ENCODE measurements around the gene TMEM217. TPM values are rescaled to one million over a fixed set of nuclear protein-coding genes. Genes with fewer than 3 reads are reported as not detected.
A peak's percentile ranks its signal among the peaks of the same experiment; 100 is the strongest.

Gene TMEM217
- total and polyA plus RNA-seq, 2 experiments from 2014 or later: 0.87 to 2.1 TPM

DNA sequence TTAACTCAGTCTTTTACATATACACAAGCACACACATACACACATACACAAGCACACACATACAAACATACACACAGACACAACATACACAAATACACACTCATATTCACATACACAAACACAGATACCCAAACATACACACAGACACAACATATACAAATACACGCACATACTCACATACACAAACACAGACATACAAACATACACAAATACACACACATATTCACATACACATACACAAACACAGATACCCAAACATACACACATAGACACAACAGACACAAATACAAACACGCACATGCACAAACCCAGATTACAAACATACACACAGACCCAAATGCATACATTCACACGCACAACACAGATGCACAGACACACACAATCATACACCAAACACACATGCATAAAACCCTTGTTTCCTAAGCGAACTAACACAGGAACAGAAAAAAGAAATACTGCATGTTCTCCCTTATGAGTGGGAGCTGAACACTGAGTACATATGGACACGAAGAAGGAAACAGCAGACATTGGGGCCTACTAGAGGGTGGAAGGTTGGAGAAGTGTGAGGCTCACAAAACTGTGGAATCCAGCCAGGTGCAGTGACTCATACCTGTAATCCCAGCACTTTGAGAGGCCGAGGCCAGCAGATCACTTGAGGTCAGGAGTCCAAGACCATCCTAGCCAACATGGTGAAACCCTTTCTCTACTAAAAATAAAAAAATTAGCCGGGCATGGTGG is 53.8 kb downstream of the TMEM217 start:
- peak overlapping the region; percentile 70 for H3K27ac ChIP-seq
- WGBS (ENCODE audit: low lambda C conversion rate, missing lambda C conversion rate): 71% methylated on average over 7 of the region's 7 CpGs

DNA sequence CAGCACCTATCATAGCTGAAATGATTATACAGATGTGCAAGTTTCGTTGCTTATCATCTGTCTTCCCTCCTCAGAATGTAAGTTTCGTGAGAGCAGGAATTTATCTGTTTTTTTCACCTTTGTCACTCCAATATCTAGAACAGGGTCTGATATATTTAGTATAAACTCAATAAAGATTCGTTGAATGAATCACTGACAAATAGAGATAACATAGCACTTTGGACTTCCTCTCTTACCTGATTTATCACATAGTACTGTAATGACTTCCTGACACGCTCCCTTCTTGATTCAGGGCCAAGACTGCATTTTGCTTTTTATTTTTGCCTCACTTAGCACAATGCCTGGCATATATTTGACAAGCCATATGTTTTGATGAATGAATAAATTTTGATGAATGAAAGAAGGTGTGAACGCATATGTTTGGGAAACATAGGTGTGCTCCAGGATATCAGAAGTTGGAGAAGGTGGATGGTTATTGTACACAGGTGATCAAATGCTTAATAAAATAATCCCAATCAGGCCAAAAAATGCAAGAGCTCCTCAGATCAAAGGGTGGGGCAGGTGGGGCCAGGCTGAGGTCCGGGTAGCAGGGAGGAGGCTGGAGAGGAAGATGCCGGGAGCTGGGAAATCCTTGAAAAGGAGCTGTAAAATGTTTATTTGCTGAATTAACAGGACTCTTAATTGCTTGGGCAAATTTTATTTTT is 55.0 kb downstream of the TMEM217 start:
- peaks cover 4% of the 10 kb centered on the region for H3K27me3 ChIP-seq
- no peaks in the 10 kb centered on the region for H3K9me2 ChIP-seq (replicated peaks; ENCODE audit: insufficient read depth)
- WGBS (ENCODE audit: low lambda C conversion rate, missing lambda C conversion rate): 74% methylated on average over 7 of the region's 7 CpGs
- H2AFZ ChIP-seq: no peak overlapping the region
- DNase-seq (ENCODE audit: low spot score): peak; percentile 35
- no peak for TF ChIP-seq EZH2 (IDR thresholded peaks at IDR 0.05; ENCODE audit: borderline replicate concordance)
- TF ChIP-seq, protein P1, sequence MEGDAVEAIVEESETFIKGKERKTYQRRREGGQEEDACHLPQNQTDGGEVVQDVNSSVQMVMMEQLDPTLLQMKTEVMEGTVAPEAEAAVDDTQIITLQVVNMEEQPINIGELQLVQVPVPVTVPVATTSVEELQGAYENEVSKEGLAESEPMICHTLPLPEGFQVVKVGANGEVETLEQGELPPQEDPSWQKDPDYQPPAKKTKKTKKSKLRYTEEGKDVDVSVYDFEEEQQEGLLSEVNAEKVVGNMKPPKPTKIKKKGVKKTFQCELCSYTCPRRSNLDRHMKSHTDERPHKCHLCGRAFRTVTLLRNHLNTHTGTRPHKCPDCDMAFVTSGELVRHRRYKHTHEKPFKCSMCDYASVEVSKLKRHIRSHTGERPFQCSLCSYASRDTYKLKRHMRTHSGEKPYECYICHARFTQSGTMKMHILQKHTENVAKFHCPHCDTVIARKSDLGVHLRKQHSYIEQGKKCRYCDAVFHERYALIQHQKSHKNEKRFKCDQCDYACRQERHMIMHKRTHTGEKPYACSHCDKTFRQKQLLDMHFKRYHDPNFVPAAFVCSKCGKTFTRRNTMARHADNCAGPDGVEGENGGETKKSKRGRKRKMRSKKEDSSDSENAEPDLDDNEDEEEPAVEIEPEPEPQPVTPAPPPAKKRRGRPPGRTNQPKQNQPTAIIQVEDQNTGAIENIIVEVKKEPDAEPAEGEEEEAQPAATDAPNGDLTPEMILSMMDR (IDR thresholded peaks at IDR 0.05; ENCODE audit: poor library complexity): no peak
- TF ChIP-seq EZH2phosphoT487 (IDR thresholded peaks at IDR 0.05; ENCODE audit: low read depth, severe bottlenecking, unreplicated experiment): no peak
- H3K9me3 ChIP-seq (ENCODE audit: low read depth): no peaks in the 10 kb centered on the region
- H3K4me3 ChIP-seq: no peak overlapping the region
- no peaks in the 10 kb centered on the region for H3K79me2 ChIP-seq
- no peaks in the 10 kb centered on the region for H4K20me1 ChIP-seq (ENCODE audit: insufficient read depth, poor library complexity, severe bottlenecking)
- peak overlapping the region; percentile 70 for H3K27ac ChIP-seq
- peaks cover 25% of the 10 kb centered on the region for H3K4me1 ChIP-seq (ENCODE audit: insufficient read depth)
- no peaks in the 10 kb centered on the region for H3K36me3 ChIP-seq (replicated peaks; ENCODE audit: insufficient read depth, low read depth)
- H3K4me2 ChIP-seq: no peak overlapping the region

More for the DNA sequence above, 53.8 kb downstream of the TMEM217 start:
- Histone ChIP-seq H2AFZ (no peak overlapping the region), H3K9me3 (ENCODE audit: low read depth) (no peaks in the 10 kb centered on the region), H3K79me2 (no peaks in the 10 kb centered on the region), H3K4me1 (ENCODE audit: insufficient read depth) (peaks cover 25% of the 10 kb centered on the region), H4K20me1 (ENCODE audit: insufficient read depth, poor library complexity, severe bottlenecking) (no peaks in the 10 kb centered on the region), H3K4me3 (no peak overlapping the region), H3K4me2 (peak overlapping the region; percentile 1), H3K27me3 (peaks cover 4% of the 10 kb centered on the region), H3K9me2 (replicated peaks; ENCODE audit: insufficient read depth) (no peaks in the 10 kb centered on the region), H3K36me3 (replicated peaks; ENCODE audit: insufficient read depth, low read depth) (no peaks in the 10 kb centered on the region)
- peak; percentile 78 for DNase-seq (ENCODE audit: low spot score)
- TF ChIP-seq EZH2 (IDR thresholded peaks at IDR 0.05; ENCODE audit: borderline replicate concordance) (no peak), EZH2phosphoT487 (IDR thresholded peaks at IDR 0.05; ENCODE audit: low read depth, severe bottlenecking, unreplicated experiment) (no peak)
- TF ChIP-seq, protein P1 (IDR thresholded peaks at IDR 0.05; ENCODE audit: poor library complexity): no peak

DNA sequence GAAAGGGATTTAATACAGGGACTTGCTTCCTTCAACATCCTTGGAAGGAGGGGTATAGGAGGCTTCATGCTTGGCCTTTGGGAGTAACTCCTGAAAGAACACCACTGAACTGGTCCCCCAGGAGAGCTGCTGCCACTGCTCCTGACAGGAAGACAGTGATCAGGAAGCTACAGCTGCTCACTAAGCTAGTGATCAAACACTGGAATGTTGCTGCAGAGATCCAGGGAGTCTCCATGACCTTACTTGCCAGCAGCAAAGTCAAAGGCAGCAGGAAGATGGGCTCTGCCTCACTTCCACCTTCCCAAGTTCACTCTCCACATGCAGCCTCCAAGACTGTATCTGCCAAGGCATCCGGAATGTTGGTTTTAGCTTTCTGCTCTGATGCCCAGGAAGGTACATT is 56.2 kb downstream of the TMEM217 start:
- WGBS (ENCODE audit: low lambda C conversion rate, missing lambda C conversion rate): 83% methylated on average over 1 of the region's 1 CpG
- Histone ChIP-seq H3K36me3 (replicated peaks; ENCODE audit: insufficient read depth, low read depth) (no peaks in the 10 kb centered on the region), H3K27me3 (peaks cover 4% of the 10 kb centered on the region), H3K4me3 (no peak overlapping the region), H3K4me1 (ENCODE audit: insufficient read depth) (peaks cover 25% of the 10 kb centered on the region), H3K9me2 (replicated peaks; ENCODE audit: insufficient read depth) (no peaks in the 10 kb centered on the region), H3K79me2 (no peaks in the 10 kb centered on the region), H3K27ac (no peak overlapping the region), H3K4me2 (no peak overlapping the region), H3K9me3 (ENCODE audit: low read depth) (no peaks in the 10 kb centered on the region), H4K20me1 (ENCODE audit: insufficient read depth, poor library complexity, severe bottlenecking) (no peaks in the 10 kb centered on the region), H2AFZ (no peak overlapping the region)
- DNase-seq (ENCODE audit: low spot score): no peak
- TF ChIP-seq, protein P1 (IDR thresholded peaks at IDR 0.05; ENCODE audit: poor library complexity): no peak
- TF ChIP-seq EZH2 (IDR thresholded peaks at IDR 0.05; ENCODE audit: borderline replicate concordance) (no peak), EZH2phosphoT487 (IDR thresholded peaks at IDR 0.05; ENCODE audit: low read depth, severe bottlenecking, unreplicated experiment) (no peak)

Measured in hepatocyte (in vitro differentiated cells).